A673 (cell line): Measurements from ENCODE around the gene CHRNE. TPM values are rescaled to one million over a fixed set of nuclear protein-coding genes. Genes with fewer than 3 reads are reported as not detected.

ENCODE experiments used
- BruUV-seq: library from RNA; stranded (reverse); fragments of 400-500 nt; replicated peaks from 2 replicates; lab custom pipeline; 2021; lab: Mats Ljungman, UMichigan
- CTCF ChIA-PET: fragments of 300-600 bp; sonication (Branson Sonifier 250); formaldehyde crosslinking; loops from one replicate; lab custom pipeline; 2022; ENCODE audit warnings: antibody characterized with exemption; lab: Charles Lee
- POLR2A ChIA-PET: fragments of 300-600 bp; sonication (Branson Sonifier 250); formaldehyde crosslinking; loops from one replicate; lab custom pipeline; 2022; ENCODE audit warnings: antibody characterized with exemption; ENCODE audit not compliant: low non-redundant PET; lab: Charles Lee
- DNase-seq: peaks from one replicate; pipeline ENCODE4 v3.0.0-alpha.2; 2015; ENCODE audit warnings: low spot score
- H3K27ac ChIP-seq: fragments of 200-600 bp; sonication (generic); 2 replicates; pipeline ENCODE4 v1.5.1; 2016; ENCODE audit warnings: mixed run types, low read depth, mild to moderate bottlenecking, mixed read lengths, antibody characterized with exemption, low read length; ENCODE audit not compliant: poor library complexity, severe bottlenecking
- H3K27me3 ChIP-seq: fragments of 200-600 bp; sonication (generic); replicated peaks from 2 replicates; pipeline ENCODE4 v1.6.1; 2017; ENCODE audit warnings: mixed run types, low read depth, mild to moderate bottlenecking, mixed read lengths, antibody characterized with exemption, low read length; ENCODE audit not compliant: insufficient read depth, poor library complexity
- H3K36me3 ChIP-seq: fragments of 200-600 bp; sonication (generic); 2 replicates; pipeline ENCODE4 v1.6.1; 2016; ENCODE audit warnings: mixed run types, mild to moderate bottlenecking, mixed read lengths, antibody characterized with exemption, low read length; ENCODE audit not compliant: insufficient read depth, poor library complexity, severe bottlenecking
- H3K4me1 ChIP-seq: fragments of 200-600 bp; sonication (generic); 2 replicates; pipeline ENCODE4 v1.6.1; 2017; ENCODE audit warnings: mixed run types, mild to moderate bottlenecking, mixed read lengths, antibody characterized with exemption, low read length; ENCODE audit not compliant: insufficient read depth, poor library complexity, severe bottlenecking
- H3K4me3 ChIP-seq: fragments of 200-600 bp; sonication (generic); 2 replicates; pipeline ENCODE4 v1.5.1; 2016; ENCODE audit warnings: low read depth, mixed run types, mild to moderate bottlenecking, mixed read lengths, low read length; ENCODE audit not compliant: poor library complexity, severe bottlenecking
- H3K9me3 ChIP-seq: fragments of 200-600 bp; sonication (generic); 2 replicates; pipeline ENCODE4 v1.6.1; 2016; ENCODE audit warnings: mixed run types, low read depth, mild to moderate bottlenecking, mixed read lengths, antibody characterized with exemption, low read length; ENCODE audit not compliant: poor library complexity, severe bottlenecking
- EZH2 ChIP-seq: fragments of 200-600 bp; sonication (generic); IDR thresholded peaks from 2 replicates; pipeline ENCODE4 v1.6.1; 2017; ENCODE audit warnings: borderline replicate concordance, low read depth, mild to moderate bottlenecking, mixed read lengths, antibody characterized with exemption, low read length; ENCODE audit not compliant: poor library complexity, severe bottlenecking
- intact Hi-C: fragments of 100-400 bp; cut with micrococcal nuclease; formaldehyde crosslinking; loops from one replicate; pipeline ENCODE4 v1.10.0; 2022; ENCODE audit not compliant: unreplicated experiment
- total RNA-seq: library from RNA; stranded (reverse); gene quantifications from 2 replicates; pipeline ENCODE4 v1.2.3, GENCODE V29; 2021
- TF ChIP-seq, protein P1 (sequence below): fragments of 300-800, 200-600 bp; sonication (generic); conservative IDR thresholded peaks from 2 replicates; pipeline ENCODE4 v1.5.1; 2017; ENCODE audit warnings: low read depth, mild to moderate bottlenecking, antibody characterized with exemption, low read length, moderate library complexity, mixed read lengths

The CHRNE gene
- total RNA-seq, 1 experiment from 2014 or later = 0.21 TPM

DNA sequence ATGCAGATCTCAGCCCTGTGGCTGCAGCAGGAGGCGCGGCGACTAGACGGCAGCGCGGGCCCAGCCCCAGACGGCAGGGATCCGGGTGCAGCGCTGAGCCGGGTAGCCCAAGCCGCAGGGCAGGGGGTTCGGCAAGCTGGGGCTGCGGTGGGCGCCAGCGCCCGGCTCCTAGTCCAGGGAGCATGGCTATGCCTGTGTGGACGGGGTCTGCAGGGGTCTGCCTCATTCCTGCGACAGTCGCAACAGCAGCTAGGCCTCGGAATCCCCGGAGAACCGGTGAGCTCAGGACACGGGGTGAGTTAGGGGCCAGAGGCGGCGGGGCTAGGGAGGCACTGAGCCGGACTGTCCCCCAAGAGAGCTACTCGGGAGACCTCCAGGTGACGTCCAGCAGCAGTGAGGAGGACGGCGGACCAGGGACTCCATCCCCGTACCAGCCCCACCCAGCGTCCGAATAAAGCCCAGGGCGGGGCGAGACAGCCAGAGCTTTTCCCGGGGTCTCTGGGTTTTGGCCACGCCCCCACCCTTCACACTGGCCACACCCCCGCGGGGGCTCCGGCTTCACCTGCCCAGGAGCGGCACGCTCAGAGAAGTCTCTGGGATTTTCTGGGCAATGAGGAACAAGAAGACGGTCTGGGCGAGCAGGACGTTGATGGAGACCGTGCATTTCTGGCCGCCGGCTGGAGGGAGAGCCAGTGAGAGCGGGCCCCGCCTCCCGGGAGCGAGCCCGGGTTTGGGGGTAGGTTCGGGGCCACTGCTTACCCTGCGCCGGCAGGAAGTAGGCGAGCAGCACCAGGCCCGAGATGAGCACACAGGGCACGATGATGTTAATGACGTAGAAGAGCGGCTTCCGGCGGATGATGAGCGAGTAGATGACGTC lies 2.4 kb downstream of the CHRNE start:
- H3K4me1 ChIP-seq = peaks cover 13% of the 10 kb centered on the region
- no TSS peak for BruUV-seq
- no peak for DNase-seq
- no peaks in the 10 kb centered on the region for H3K9me3 ChIP-seq
- H3K4me3 ChIP-seq = peak overlapping the region; percentile 52
- intact Hi-C loops = loop anchor here (5.0 kb wide), 1 partner anchor 168 kb away; the partner anchor contains the start of gene MED11
- ChIA-PET POLR2A (no interaction called here), CTCF (no interaction called here)
- H3K27ac ChIP-seq = peak overlapping the region; percentile 89
- no peak for TF ChIP-seq EZH2
- TF ChIP-seq, protein P1, sequence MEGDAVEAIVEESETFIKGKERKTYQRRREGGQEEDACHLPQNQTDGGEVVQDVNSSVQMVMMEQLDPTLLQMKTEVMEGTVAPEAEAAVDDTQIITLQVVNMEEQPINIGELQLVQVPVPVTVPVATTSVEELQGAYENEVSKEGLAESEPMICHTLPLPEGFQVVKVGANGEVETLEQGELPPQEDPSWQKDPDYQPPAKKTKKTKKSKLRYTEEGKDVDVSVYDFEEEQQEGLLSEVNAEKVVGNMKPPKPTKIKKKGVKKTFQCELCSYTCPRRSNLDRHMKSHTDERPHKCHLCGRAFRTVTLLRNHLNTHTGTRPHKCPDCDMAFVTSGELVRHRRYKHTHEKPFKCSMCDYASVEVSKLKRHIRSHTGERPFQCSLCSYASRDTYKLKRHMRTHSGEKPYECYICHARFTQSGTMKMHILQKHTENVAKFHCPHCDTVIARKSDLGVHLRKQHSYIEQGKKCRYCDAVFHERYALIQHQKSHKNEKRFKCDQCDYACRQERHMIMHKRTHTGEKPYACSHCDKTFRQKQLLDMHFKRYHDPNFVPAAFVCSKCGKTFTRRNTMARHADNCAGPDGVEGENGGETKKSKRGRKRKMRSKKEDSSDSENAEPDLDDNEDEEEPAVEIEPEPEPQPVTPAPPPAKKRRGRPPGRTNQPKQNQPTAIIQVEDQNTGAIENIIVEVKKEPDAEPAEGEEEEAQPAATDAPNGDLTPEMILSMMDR = no peak
- peaks cover 7% of the 10 kb centered on the region for H3K36me3 ChIP-seq
- H3K27me3 ChIP-seq = no peaks in the 10 kb centered on the region

DNA sequence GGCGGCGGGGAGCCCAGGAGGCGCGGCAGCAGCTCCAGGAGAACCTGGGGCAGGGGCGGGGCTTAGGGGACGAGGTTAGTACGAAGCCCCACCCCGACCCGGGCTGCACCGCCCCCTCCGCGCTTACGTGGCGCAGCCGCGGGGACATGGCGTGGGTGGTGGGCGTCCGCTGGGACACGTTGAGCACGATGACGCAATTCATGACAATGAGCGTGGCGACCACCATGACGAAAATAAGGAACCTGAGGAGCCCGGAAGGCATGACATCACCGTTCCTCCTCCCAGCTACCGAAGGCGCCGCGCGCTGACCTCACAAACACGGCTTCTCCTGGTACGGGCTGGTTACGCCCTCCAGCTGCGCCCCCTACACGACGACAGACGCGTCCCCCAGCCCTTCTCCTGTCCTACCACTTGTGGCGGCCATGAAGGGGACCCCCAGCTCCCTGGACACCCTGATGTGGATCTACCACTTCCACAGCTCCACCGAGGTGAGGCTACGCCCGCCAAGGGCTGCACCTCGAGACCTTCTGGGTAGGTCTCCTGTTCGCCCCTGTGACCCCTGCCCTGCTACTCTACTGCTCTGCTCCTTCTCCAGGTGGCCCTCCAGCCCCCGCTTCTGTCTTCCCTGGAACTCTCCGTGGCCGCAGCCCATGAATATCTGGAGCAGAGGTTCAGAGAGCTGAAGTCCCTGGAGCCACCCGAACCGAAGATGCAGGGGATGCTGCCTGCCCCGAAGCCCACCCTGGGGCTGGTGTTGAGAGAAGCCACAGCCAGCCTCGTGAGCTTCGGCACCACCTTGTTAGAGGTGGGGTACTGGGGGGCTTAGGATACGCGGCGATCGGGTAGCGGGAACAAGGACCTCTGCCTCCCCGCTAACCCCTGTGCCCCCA lies 3.3 kb downstream of the CHRNE start, which contains the start of gene C17orf107:
Gene C17orf107 (plus strand): TSS at position 196 of the 890 bp plus-strand sequence. CDS start 227 bp downstream, at position 423.
- no peak for TF ChIP-seq EZH2
- TF ChIP-seq, protein P1 = no peak
- Histone ChIP-seq H3K9me3 (no peaks in the 10 kb centered on the region), H3K27ac (peak within 1 kb of the TSS; percentile 89), H3K36me3 (peaks cover 16% of the 10 kb centered on the region), H3K27me3 (no peaks in the 10 kb centered on the region), H3K4me3 (peak within 1 kb of the TSS; percentile 52), H3K4me1 (peaks cover 13% of the 10 kb centered on the region)
- POLR2A ChIA-PET = no interaction called here
- CTCF ChIA-PET = interaction anchor here (0.6 to 1.2 kb wide), 4 partner anchors 22 to 333 kb away, joined by 3 to 4 read pairs (median 3); no protein-coding TSS in a partner anchor
- peak; percentile 91 for DNase-seq
- intact Hi-C loops = loop anchor here (5.0 kb wide), 1 partner anchor 167 kb away; the partner anchor contains the start of gene MED11
- BruUV-seq = no TSS peak

DNA sequence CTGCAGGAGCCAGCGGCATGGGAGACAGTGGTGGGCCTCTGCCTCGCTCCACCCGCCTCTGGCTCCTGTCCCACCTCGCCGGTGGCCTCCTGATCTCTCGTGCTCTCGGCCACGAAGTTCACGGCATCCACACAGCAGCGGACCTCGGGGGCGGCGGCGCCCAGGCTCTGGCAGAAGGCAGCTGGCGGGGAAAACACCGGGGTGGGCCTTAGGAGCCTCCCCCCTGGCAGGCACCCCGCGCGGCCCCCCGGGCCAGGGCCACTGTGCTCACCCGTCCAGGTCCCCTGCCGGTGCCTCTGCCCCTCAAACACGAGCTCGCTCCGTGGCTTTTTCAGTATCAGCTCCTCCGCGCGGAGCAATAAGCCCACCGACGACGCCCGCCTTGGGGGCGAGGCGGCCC lies 4.0 kb downstream of the CHRNE start:
- ChIA-PET POLR2A (no interaction called here), CTCF (interaction anchor here (0.6 to 1.2 kb wide), 2 partner anchors 22 to 332 kb away, joined by 3 to 4 read pairs; no protein-coding TSS in a partner anchor)
- H3K4me1 ChIP-seq = peaks cover 13% of the 10 kb centered on the region
- H3K27me3 ChIP-seq = no peaks in the 10 kb centered on the region
- no peaks in the 10 kb centered on the region for H3K9me3 ChIP-seq
- intact Hi-C loops = no loop called here
- H3K36me3 ChIP-seq = peaks cover 18% of the 10 kb centered on the region
- peak overlapping the region; percentile 52 for H3K4me3 ChIP-seq
- DNase-seq = no peak
- BruUV-seq = no TSS peak
- peak overlapping the region; percentile 89 for H3K27ac ChIP-seq
- no peak for TF ChIP-seq EZH2
- TF ChIP-seq, protein P1 = no peak
